ENCODE results near the gene NKAIN4.

Gene NKAIN4

DNA sequence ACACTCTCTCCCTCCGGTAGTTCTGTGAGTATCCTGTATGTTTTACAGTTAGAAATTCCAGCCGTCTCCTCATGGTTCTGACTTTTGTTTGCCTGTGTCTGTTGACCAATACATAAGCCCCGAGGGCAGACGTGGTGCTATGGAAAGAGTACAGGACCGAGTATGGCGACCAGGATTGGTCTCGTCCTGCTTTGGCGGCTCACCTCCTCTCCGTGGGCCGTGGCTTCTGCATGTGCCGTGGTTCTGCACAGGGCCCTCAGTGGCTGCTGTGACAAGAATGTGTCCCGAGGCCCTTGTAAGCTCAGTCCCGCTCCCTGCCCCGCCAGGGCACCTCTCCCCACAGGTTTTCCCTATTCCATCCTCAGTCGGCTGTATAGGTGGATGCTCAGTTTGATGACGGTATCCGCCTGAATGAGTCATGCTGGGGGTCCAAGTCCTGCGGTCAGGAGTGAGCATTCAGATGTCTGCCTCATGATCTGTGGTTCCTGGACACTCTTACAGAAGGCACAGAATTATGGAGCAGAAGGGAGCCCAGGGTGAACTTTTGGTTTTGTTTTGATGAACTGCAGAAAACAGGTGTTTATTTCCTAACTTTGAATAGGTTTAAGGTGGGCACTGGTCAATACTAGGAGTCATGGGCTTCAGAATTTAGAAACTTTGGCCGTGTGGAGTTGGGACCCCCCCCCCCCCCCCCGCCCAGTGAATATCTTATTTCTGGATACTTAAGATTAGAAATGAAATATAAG is 19.5 kb upstream of the NKAIN4 start:
- no peak for DNase-seq

DNA sequence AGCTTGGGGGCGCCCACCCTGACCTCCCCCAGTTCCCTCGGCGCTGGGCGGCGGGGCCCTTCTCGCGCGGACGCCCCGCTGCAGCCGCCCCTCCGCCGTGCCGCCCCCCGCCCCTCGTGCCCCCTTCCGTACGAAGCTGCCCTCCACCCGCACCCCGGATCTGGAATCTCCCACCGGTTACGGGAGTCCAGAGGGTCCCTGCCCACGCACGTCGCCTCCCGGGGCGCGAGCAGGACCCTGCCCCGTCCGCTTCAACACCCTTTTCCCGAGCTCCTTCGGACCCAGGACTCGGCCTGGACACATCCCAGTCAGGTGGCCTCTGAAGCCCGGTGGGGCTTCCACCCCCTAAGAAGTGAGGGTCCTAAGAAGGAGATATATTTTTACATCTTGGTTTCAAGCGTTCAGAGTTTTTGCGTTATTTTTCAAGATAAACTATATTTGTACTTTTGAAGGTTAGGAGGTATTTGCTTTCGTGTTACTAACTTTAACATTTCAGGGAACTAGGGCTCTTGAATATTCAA is 18.9 kb upstream of the NKAIN4 start:
- no peak for DNase-seq

DNA sequence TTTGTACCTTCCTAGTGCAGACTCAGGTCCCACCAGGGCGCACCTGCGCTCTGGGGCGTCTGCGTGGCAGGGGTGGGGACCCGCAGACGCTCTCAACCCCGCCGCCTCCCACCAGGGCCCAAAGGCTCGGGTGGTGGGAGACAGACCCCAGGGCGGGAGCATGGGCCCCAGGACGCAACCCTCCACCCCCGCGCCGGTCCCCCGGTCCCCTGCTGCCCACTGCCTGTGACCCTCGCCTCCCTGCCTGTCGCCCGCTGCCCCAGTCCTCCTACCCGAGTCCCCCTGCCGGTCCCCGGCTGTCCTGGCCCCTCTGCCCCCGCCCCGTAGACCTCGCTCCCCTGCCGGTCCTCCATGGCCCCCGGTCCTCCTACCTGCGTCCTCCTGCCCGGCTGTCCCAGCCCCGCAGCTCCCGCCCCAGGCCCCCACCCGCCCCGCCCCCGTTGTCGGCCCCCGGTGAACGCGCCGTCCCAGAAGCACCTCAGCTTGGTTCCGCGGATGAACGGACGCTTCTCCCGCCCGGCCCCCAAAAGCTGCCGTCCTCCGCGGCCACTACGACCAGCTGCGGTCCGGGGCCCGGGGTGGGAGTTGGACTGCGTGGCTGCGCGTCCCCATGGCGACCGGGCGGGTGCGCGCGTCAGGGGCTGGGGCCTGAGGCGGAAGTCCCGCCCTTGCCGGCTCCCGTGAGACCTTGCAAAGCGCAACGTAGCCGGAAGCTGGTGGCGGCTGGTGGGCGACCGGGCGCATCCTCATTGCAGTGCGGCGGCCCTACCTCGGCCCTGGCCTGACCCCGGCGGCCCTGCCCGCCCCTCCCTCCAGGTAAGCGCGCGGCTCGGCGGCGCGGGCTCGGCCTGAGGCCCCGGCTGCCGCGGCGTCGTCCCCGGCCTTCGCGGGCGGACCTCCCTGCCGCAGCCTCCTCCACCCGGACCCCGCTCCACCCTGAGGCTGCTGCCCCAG is 18.1 kb upstream of the NKAIN4 start, which contains the start of gene ARFGAP1:
TSS of gene ARFGAP1 (plus strand) at position 709 of the 954 bp plus-strand sequence. CDS start 2,768 bp downstream, outside the sequence.
- peak; percentile 80 for DNase-seq

DNA sequence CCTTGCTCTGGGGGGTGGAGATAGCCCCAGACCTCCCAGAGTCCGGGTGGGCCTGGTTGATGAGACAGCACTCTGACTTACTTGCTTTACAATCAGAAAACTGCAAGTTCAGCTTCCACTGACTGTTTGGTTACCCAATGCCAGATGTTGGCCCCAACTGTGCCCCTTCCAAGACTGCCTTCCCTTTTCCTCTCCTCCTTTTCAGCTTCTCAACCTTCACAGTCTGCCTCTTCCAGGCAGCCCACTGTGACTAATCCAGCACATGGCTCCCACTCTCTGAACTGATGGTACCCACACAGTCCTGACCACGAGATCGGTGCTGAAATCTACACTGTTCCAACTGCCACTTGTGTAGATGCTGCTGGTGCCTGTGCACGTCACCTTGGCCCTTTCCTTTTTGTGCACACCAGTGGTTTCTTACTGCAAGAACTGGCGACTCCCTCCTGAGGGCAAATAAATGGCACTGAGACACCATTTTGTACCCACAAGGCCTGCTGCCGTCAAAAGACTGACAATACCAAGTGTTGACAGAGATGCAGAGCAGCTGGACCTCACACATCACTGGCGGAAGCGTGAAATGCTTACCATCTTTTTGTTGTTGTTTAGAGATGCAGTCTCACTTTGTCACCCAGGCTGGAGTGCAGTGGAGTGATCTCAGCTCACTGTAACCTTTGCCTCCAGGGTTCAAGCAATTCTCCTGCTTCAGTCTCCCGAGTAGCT is 16.5 kb upstream of the NKAIN4 start:
- DNase-seq = no peak

DNA sequence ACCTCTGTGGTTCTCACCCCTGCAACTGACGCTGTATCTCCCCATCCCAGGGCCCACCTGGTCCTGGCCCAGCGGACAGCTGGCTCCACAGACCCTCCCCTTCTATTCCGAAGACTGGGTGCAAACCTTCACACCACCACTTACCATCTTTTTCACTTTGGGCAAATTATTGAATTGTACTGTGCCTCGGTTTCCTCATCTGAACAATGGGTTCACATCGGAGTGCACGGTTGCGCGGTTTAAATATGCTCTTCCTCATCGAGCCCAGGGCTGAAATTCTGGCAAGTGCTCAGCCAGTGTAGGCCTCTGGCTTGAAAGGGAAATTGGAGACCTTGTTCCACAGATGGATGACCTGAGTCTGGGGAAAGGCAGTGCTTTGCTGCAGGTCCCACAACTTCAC is 15.5 kb upstream of the NKAIN4 start:
- no peak for DNase-seq

DNA sequence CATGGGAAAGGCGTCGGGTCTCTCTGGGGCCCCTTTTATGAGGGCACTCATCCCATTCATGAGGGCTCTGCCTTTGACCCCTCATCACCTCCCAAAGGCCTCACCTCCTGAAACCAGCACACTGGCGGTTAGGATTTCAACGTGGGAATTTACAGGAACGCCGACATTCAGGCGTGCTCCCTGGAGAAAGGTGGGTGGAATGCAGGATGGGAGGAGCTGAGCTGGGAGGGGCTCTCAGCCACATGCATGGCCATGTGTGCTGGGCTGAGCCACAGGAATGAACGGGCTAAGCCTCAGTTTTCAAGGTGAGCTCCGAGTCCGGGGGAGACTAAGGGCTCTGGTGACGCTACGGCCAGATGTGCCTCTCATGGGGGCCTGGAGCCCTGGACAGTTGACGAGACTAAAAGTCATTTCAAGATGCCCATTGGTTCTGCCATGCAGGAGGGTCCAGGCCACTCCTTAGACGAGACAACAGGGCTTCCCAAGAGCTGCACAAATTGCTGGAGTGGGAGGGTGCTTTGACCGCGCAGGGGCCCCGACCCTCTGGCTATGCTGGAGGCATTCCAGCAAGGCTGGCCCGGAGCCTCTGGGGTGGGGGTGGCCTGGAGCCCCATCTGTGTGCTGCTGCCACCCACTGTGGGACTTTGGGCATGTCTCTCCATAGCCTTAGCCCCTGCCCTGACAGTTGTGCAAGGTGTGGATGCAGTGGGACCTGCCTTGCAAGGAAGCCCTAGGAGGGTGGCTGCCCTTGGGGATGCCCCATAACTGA is 14.6 kb upstream of the NKAIN4 start:
- no peak for DNase-seq

DNA sequence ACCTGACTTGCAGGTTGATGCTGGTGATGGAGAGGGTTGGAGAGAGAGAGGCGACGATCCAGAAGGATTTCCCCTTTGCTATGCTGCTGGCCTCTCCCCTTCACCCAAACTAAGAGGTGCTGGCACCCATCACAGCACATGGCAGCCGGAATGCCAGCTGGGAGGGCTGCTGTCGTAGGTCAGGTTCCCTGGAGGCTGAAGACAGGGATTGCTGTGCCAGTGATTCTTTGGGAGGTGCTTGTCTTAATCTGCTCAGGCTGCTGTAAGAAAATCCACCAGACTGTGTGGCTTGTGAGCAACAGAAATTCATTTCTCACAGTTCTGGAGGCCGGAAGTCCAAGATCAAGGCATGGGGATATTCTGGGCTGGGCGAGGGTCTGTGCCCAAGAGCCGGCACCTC is 14.0 kb upstream of the NKAIN4 start:
- DNase-seq = no peak

DNA sequence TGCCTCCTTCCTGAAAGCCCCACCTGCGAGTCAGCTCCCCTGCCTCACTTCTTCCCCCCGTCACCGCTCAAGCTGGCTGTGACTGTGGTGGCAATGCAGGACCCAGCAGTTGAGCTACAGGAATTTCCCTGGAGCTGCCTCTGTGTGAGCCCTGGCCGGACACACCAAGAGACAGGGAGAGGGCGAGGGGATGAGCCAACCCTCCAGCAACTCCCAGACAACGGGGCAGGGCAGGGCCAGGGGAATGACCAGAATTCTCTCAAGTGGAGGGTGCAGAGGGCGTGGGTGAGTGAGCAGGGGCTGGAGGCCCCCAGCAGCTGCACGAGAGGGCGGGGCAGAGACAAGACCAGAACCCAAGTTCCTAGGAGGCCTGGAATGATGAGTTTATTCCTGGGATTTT is 13.4 kb upstream of the NKAIN4 start:
- DNase-seq = no peak

DNA sequence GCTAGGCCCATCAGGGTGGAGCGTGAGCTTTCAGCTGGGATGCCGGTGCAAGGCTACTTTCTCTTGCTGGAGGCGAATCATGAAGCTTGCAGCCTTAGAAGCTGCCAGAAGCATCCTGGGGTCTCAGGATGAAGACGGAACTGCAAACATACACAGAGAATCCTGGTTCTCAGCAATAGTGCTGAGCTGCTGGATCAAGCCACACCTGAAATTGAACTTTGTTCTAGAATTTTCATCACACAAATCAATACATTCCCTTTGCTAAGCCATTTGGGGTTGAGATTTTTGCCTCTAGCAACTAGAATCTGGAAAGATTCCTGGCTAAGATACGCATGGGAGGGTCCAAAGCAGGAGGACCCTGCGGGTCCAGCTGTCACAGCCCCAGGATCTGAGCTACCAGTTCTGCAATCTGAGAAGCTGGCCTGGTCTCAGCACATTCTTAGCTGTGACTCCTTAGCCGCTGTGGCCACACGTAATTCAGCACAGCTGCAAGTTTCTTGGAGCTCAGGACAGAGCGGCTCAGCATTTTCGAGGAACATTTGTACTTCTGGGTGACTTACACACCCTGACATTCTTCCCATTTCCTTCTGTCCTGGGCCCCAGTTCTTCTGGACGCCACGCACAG is 11.7 kb upstream of the NKAIN4 start:
- DNase-seq = no peak

DNA sequence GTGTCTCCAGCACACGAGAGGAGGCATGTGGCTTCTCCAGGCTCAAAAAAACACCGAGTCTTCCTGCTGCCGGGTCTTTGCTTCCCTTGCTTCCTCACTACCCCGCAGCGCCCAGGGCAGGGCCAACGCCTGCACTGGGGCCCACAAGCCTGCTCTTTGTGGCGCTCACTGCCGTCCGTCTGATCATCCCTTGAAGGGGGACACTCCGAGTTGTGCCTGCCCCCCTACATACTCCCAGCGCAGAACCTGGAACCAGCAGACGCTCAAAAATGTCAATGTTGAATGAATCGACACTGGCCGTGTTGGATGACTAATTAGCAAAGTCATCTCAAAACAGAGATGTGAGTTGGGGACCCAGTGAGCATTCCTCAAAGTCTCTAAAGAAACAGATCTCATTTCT is 10.3 kb upstream of the NKAIN4 start:
- DNase-seq = no peak

DNA sequence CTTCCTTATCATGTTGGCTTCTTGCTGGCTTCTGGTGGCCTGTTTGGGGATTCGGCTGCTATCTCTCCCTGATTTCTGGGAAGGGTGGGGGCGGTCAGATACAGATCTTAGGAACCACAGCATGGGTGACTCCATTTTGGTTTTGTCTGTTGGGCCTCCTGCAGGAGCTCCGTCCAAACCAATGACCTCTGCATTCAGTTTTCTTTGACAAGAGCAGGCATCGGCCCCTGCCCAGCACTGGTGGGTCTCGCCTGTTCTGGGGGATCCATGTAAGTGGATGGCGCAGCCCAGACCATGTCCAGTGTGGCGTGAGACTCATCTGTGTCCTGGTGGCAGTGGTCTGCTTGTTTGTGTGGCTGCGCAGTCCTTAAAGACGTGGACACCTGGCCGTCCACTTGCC is 9.7 kb upstream of the NKAIN4 start:
- DNase-seq = no peak

DNA sequence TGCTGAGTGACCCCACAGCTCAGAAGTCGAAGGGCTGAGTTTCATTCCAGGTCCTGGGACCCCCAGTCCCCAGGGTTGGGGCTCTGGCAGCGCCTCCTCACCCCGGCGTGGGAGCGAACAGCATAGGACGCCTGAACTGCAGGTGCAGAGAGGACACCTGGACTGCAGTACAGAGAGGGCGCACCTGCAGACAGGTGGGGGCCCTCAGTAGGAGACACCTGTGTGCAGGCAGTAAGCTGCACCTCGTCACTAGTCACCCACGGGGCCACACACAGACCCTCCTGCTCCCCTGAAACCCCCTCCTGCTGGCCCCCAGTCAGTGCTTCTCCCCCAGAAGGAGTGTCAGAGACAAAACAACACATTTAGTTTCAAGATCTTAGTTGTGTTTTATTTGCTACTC is 8.6 kb upstream of the NKAIN4 start:
- no peak for DNase-seq

DNA sequence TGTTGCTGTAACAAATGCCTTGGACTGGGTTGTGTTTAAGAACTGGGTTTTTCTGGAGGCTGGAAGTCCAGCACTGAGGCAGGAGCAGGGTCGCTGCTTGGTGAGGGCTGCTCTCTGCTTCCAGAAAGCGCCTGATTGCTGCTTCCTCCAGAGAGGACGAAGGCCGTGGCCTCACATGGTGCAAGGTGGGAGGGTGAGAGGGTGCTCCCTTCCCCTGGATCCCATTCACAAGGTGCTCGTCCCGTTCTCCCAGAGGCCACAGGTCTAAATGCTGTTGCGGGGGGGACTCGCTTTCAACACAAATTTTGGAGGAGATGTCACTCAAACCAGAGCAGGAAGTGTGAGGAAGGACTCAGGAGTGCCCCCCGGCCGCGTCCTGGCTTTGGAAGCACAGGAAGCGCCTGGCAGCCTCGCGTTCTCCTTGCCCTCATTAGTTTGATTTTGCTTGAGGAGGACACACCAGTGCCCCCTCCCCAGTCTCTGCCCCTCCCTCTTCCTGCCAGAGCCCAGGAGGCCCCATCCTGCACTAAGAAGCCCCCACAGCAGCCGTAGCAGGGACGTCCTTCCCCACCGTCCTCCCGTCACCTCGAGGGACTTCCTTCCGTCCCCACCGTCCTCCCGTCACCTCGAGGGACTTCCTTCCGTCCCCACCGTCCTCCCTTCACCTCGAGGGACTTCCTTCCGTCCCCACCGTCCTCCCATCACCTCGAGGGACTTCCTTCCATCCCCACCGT is 7.7 kb upstream of the NKAIN4 start:
- DNase-seq = no peak

DNA sequence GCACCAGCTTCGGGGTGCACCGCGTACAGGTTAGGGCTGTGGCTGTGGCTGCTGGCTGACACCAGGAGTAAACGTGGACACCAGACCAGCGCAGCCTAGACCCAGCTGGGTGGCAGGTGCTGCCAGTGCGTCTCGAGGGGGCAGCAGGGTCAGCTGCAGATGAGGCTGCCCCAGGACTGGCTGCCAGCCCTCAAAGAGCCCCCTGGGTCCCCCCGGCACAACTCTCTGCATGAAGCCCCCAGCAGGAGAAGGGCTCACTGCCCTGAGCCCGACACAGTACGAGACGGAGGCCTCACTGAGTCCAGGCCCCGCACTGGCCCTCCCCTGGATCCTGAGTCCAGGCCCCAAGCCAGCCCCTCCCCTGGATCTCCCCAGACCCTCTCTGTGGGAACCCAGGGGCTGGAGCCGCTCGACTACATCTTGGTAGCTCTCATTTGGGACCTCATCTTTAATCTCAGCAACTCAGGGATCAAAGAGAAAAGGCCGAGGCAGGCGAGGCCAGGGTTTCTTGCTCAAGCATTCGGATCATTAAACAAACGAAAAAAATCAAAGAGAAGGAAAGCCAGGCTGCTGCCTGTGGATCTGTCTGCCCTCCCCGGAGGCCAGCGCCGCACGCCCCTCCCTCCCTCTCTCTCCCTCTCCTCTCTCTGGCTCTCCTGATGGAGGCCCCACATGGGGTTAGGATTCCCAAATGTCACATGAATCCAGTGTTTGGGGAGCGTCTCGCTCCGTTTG is 7.0 kb upstream of the NKAIN4 start:
- DNase-seq = no peak

DNA sequence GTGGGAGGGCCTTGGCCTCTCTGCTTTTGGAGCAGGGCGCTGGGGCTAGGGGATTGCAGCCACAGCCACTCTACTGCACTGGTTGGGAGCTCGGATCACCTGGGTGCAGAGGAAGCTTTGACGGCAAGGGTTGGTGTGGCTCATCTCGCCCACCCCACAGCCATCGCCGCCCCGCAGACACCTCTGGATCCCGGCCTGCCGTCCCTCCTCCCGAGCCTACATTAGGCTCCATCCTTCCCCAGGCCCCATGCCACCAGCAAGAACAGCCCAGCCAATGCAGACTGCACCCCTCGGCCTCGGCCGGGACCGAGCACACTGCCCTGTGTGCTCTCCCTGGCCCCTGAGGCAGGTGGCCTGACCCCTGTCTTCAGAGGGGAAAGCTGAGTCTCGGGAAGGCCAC is 6.3 kb upstream of the NKAIN4 start:
- no peak for DNase-seq

DNA sequence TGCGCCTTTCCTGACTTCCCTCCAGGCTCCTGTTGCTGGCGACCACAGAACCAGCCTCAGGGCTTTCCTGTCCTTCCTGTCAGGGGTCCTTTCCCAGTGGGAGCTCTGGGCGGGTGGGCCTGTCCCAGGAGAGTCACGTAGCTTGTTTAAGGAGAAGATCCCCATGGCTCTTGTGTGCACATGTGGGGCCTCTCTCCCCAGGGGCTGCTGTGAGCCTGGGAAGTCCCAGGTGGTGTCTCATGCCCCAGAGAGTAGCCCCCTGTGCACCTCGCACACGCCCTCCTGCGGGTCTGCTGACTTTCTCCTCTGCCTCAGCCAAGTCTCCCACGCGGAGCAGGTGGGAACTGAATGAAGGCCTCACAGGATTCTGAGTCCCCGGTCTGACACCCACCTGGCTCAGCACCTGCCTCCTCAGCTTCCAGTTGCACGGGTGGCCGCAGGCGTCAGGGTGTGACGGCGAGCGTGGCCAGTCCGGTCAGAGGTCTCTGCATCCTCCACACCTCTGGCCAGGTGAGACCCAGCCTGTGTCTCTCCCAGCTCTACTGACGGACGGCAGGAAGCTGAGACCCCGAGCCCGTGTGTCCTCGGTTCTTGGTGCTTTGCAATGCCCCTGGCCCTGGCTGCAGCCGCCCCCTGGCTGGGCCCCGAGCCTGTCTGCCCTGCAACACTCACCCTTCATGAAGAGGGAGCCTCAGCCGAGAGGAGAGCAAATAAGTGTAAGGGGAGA is 5.6 kb upstream of the NKAIN4 start:
- no peak for DNase-seq

DNA sequence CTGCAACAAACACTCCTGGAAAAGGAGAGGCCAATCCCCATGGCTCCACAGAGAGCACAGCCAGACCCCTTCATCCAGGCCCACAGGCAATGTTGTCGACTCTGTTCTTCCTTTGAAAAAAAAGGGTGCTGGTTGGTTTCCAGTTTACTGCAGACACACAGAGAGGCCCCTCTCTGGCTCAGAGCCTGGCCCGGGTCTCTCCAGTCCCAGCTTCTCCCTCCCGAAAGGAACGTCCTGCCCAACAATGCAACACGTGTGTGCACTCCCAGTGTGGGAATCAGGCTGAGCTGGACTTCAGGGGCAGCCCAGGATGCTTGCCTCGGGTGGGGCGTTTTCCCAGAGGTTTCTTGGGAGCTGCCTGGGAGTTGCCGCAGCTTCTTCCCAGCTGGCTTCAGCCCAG is 4.5 kb upstream of the NKAIN4 start:
- no peak for DNase-seq

DNA sequence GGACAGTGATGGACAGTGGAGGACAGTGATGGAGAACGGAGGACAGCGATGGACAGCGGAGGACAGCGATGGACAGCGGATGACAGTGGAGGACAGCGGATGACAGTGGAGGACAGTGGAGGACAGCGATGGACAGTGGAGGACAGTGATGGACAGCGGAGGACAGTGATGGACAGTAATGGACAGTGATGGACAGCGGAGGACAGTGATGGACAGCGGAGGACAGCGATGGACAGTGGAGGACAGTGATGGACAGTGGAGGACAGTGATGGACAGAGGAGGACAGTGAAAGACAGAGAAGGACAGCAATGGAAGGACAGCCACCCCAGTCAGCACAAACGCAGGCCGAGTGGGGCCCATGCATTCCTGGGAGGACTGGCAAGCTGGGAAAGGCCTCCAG is 3.4 kb upstream of the NKAIN4 start:
- DNase-seq = no peak

DNA sequence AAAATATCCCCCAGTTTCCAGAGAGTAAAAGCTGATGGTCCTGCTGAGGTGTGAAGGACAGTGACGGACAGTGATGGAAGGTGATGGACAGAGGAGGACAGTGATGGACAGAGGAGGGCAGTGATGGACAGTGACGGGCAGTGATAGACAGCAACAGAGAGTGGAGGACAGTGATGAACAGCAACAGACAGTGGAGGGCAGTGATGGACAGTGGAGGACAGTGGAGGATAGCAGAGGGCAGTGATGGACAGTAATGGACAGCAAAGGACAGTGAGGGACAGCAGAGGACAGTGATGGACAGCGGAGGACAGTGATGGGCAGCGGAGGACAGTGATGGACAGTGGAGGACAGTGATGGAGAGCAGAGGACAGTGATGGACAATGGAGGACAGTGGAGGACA is 2.7 kb upstream of the NKAIN4 start:
- no peak for DNase-seq
